HG03520 (cell line): ENCODE results near the gene SUSD3.

Source experiments
- ATAC-seq: cut with Tn5 transposase; IDR thresholded peaks from one replicate; pipeline ENCODE4 v1.9.1; 2021; ENCODE audit warnings: mild to moderate bottlenecking, moderate library complexity; ENCODE audit not compliant: unreplicated experiment

SUSD3 gene

DNA sequence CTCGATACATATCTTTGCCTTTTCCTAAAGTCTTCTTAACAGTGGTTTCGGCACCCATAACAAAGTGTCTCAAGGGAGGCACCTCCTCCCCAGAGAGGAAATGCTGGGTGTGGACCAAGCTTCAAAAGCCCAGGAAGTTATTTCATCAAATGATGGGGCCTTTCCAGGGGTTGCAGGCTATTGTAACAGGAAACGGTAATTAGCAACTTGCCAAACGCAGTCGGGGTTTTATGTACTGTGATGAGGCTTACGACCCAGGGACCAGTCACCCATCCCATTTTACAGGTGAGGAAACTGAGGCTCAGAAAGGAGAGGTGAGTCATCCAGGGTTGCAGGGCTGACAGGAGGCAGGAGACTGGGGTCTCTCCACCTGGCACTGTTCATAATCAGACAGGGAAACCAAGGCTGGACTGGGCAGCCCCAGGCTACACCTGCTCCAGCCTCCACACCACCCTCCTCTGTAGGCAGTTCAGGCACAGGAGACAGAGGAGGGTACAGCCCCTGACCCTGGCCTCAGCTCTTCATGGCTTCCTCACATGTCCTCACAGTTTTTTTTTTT, 30.0 kb upstream of the SUSD3 start:
- ATAC-seq = no peak

DNA sequence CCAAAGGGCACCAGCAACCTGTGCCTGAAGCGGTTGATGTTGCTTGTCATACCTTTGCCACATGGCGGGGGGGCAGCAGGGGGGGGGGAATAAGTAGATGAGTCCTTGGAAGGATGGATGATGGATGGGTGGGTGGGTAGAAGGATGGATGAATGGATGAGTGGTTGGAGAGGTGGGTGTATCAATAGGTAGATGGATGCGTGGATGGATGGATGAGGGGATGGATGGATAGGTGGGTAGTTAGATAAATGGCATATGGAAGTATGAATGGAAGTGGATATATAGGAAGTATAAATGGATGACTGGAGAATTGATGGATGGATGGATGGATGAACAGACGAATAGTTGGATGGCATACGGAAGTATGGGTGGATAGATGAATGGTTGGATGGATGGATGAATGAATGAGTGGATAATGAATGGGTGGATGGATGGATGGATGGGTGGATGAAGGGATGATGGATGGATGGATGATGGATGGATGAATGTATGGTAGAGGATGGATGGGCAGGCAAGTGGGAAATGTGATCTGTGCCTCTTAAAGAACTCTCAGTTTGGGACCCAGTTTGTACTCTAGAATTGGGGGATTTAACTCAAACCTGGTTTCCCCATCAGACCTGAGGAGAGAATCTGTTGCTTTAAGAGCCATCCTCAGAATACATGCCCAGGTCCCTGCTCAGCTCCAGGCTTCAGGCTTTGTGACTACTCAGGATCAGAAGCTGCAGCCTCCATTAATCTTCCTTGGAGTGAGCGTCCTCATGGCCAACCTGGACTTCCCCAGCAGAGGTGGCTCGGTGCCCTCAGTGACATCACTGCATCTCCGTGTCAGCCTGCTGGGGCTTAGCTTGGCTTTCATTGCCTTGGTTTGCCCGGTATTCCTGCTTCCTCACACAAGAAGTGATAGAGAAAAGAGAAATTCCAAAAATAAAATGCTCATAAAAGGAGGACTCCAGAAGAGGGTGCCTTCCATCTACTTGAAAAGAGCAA, 27.6 kb upstream of the SUSD3 start:
- ATAC-seq = no peak

DNA sequence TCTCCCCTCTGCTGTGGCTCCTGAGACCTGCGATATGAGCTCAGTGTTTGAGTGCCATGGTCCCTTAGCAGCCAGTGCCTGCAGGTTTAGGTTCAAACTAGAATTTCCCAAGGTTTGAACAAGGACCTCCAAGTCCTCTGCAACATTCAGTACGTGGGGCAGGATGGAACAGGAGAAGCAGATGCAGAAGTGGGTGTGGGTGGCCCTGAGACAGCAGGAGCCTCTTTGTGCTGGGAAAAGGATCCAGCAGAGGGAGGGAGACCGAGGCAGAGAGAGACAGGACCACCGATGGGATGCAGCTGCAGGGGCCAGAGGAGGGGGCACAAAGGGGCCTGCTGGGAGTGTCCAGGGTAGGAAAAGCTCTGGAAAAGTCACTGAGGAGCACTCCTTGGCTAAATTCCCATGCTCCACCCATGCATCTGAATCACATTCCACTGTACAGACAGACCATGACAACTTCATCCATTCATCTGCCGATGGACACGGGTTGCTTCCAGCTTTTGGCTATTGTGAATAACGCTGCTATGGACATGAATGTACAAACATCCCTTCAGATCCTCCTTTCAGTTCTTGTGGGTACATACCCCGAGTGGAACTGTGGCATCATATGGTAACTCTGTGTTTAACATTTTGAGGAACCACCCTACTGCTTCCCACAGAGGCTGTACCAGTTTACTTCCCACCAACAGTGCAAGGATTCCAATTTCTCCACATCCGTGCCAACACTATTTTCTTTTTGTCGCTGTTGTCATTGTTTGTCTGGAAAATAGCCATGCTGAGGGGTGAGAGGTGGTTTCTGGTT, 26.7 kb upstream of the SUSD3 start:
- ATAC-seq = no peak

DNA sequence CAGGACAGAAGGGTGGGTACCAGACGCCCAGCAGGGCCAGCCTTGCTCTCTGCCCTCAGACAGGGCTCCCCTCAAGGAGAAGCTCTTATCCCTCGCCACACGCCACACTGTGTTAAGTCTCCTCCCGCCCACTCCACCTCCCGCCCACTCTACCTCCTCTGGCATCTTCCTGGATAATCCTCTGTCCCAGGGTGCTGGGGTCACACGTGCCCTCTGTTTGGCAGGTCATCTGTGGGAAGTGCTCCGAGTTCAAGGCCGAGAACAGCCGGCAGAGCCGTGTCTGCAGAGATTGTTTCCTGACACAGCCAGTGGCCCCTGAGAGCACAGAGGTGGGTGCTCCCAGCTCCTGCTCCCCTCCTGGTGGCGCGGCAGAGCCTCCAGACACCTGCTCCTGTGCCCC, 26.0 kb upstream of the SUSD3 start:
- no peak for ATAC-seq

DNA sequence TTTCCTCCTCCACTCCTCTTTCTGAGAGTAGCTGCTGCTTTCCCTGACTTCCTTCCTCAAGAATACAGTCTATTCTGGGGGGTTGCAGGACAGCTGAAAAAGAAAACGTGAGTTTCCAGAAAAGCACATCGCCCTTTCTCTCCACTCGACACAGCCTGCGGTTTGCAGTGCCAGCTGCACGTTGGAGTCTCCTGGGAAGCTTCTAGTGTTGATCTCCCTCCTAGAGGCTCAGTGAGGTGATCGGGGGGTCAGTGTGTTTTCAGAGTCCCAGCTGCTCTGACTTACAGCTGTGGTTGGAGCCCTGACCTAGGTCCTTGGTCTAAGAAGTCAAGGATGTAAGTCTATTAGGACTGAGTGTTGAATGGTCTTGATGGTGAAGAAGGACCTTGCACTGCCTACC, 25.0 kb upstream of the SUSD3 start:
- no peak for ATAC-seq

DNA sequence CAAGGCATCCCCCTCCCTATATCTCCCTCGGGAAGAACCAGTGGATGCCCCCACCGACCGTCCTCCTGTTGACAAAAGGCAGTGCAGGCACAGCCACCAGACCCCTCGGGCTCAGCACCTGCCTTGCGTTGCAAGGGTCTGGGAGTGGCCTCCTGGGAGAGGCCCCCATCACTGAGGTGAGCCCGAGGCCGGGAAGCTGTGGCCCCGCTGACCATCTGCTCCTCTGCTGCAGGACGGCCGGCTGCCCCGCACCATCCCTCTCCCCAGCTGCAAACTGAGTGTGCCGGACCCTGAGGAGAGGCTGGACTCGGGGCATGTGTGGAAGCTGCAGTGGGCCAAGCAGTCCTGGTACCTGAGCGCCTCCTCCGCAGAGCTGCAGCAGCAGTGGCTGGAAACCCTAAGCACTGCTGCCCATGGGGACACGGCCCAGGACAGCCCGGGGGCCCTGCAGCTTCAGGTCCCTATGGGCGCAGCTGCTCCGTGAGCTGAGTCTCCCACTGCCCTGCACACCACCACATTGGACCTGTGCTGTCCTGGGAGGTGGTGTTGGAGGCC, 23.3 kb upstream of the SUSD3 start:
- no peak for ATAC-seq

DNA sequence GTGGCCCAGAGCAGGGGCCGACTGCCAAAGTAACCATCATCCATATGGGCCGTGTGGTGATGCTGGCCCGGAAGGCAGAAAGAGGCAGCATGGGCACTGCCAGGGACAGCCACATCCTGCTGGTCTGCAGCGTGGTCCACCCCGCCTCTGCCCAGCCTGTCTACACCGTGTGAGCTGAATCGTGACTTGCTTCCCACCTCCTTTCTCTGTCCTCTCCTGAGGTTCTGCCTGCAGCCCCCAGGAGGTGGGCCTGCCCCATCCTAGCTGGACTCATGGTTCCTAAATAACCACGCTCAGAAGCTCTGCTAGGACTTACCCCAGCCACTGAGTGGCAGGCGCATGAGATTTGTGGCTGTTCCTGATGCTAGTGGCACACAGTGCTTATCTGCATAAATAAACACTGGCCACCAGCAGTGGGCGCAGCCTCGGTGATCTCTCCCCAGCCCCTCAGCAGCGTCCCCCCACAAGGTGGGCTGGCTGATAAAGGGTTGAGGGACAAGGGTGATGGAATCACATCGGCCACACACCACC, 22.6 kb upstream of the SUSD3 start:
- ATAC-seq = no peak

DNA sequence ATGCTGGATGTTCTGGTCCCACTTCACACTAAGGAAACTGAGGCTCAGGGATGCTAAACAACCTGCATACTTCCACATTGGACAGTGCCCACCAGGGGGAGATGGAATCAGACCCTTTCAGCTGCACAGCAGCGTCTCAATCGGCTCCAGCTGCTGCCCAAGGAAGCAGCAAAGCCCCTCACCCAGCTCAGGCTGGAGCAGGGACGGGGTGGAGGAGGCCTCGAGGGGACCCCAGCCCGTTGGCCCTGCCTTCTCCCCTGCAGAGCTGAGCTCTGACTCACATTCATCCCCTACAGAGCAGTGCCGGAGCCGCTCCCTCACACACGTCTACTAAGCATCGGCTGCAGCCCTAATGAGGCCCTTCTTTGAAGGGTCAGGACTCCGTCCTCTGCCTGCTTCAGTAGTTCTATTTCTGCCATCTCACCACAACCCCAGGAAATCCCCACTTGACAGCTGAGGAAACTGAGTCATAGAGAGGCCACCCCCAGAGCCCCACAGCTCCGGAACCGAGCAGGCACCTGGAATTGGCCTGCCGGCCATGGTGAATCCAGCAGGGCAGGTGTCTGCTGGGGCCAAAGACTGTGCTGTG, 21.5 kb upstream of the SUSD3 start:
- no peak for ATAC-seq

DNA sequence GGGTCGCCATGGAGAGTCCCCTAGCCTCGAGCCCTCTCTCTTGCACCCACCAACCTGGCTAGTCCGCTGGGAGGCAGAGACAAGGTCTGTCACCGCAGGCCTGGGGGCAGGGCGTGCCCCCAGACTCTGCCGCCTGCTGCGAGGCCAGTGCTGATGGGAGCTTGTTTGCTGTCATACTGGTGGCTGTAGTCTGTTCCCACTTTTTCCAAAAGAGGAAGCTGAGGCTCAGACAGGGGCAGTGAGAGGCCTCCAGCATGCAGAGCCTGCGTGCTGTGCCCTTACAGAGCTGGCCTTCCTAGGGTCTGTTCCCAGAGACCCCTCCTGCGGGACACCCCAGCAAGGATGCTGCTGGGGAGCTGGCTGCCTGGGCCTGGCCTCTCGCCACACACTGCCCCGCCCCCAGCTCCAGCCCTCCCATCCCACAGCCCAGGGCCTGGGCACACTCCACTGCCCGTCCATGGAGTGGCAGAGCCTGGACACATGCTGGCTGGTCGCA, 21.0 kb upstream of the SUSD3 start:
- no peak for ATAC-seq

DNA sequence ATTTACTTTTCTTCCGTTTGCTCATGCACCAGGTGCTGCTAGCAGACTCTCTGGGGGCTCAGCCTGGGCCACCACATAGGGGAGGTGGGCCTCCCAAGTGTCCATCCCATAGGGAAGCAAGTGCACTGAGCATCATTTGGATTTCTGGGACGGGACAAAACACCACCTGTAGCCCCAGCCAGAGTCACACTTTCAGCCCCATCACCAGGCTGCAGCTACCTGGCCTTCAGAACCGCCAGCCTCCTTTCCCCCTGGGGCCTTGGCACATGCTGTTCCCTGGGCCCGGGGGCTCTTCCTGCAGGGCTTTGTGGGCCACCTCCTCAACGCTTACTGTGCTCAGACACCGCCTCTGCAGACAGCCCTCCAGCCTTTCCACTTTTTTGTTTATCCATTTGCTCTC, 19.6 kb upstream of the SUSD3 start:
- ATAC-seq = no peak

DNA sequence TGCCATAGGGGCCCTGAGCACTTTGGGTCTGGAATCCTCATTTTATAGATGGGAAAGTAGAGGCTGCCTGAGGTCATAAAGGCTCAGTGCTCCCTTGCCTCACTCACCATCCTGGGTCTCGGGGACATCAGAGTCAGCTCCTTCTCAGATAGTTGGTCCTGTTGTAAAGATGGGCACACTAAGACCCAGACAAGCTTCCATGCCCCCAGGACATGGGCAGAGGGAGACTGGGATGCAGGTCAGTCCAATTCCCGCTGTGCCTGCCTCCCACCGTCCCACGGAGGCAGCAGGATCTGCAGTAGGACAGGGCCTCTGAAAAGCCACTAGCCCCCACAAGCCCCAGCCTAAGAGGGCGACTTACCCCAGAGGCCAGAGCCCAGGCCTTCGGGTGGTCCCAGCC, 19.0 kb upstream of the SUSD3 start:
- no peak for ATAC-seq

DNA sequence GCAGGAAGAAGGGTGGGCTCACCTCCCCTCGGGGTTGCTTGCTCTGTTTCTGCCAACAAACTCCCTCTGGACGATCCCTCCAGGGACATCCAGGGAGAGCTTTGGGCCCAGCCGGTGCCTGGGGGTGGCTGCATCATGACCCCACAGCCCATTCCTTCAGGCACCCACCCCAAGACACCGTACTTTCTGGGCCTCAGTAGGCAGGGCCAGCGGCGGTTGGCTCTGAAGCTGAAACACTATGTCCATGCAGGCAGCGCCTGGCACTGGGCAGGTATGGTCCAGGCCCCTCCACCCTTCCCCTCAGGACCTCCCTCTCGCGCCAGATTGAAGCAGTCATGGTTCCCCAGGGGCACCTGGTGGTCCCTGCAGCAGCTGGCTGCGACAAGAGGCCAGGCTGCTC, 18.5 kb upstream of the SUSD3 start:
- ATAC-seq = no peak

DNA sequence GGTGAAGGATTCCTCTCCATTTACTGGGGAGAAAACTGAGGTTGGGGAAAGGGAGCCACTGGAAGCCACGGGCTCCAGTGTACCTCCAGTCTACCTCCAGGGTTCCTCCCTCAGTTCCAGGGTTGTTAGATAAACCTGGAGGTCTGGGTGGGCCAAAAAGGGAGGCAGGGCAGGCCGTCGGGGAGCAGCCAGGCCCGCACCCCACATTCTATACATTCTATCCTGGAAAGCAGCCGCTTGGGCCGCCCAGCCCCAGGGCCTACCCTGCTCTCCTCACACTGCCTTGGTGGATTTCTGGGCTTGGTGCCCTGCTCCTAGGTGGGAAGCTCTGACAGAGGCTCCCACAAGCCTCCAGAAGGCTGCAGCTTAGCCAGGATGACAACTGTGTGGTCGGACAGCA, 18.1 kb upstream of the SUSD3 start:
- ATAC-seq = no peak

DNA sequence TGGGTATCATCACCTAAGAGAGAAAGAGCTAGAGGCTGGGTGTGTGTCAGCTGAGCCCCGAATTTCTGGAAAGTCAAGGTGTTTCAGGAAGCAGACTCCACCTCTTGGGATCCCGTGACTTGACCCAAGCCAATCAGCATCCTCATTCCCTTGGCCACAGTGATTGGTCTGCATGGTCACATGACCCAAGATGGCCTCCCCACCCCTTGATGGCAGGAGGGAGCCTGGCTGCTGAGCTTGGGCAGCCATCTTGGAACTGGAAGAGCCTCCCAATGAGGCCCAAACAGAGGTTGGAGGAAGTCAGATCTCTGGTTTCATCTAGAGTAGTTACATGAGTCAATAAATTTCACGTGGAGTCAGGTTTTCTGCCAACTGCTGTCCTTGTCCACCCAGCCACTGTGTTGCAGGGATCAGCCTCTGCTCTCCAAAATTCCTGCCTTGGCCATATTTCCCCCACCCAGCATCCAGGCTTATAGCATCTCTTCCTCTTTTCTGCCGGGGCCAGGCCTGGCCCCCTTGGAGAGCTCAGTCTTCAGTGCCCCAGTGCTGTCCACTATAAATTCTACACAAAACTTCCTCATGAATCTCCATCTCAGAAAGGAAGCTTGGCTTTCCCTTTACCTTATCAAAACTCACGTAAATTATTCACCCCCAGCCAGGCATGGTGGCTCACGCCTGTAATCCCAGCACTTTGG, 17.2 kb upstream of the SUSD3 start:
- ATAC-seq = no peak

DNA sequence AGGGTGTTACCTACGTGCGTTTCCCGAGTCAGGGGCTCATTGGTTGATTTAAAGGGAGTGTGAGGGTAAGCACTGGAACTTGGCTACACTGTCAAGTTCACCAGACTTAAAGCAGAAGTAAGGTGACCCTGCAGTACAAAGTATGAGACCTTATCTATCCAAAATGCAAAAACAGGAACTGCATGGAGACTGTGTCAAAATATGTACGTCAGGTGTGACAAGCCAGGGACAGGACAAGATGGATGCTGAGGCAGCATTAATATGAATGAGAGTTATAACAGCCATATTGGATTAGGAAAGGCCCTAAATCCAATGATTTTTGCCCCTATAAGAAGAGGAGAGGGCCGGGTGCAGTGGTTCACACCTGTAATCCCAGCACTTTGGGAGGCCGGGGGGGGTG, 15.4 kb upstream of the SUSD3 start:
- ATAC-seq = no peak

DNA sequence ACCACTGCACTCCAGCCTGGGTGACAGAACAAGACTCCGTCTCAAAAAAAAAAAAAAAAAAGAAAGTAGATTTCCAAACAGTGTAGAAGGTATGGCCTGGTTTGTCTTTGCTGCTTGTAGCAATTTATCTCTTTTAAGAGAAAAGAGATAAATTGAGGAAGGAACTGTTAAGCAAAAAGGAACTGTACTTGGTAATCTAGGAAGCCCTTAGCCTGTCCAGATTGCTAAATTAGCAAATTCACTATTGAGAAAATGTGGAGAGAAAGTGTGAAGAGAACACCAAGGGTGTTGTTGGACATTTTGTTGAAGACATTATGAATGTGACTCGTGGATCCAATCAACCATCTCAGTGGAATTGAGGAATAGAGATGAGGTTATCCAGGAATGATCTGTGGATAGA, 13.0 kb upstream of the SUSD3 start:
- ATAC-seq = no peak

DNA sequence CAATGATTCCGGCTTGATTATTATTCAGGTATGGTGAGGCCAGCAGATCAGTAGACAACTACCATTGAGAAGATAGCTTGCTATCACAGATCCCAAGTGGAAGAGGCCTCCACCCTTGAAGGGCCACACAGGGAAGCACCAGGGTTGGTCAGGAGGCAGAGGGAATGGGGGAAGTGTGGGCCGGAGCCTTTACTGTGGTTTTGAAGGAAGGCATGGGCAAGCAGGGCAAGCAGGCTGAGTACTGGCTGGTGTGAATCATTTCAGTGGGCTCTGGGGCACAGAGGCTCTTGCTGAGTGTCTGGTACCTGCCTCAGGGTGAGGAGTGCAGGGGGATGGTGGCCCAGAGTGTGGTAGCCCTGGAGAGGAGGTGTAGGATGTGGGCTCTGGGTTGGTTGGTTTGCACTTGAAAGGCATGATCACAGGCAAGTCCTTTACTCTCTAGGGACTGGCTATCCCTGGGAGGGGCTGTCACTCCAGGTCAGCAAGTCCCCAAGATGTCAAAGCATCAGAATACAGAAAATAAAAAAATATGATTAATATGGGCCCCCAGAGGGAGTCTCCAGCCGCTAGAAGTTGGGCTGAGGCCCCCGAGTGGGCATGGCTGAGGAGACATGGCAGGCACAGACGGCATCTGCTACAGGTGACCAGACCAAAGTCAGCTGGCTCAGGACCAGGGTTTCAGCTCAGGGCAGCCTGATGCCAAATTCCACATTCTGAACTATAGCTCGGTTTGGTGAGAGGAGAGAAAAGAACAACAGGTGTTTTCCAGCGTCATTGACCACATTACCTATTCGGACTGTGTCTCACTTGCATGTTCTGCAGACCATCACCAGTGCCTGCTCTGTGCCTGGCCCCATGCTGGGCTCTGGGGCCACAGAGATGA, 9.7 kb upstream of the SUSD3 start:
- ATAC-seq = no peak

DNA sequence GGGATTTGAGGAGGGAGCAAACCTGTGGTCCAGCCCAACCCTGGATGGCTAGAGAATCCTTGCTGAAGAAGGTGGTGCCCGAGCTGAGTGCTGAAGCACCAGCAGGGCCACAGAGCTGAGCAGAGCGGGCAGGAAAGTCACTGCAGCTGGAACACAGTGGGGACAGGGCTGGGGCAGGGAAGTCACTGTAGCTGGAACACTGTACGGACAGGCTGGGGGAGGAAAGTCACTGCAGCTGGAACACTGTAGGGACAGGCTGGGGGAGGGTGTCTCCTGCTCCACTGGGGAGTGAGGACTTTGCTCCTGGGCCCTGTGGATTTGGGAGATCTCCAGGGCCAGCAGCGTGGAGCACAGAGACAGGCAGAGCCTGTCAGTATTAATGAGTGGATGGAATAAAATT, 9.0 kb upstream of the SUSD3 start:
- no peak for ATAC-seq

DNA sequence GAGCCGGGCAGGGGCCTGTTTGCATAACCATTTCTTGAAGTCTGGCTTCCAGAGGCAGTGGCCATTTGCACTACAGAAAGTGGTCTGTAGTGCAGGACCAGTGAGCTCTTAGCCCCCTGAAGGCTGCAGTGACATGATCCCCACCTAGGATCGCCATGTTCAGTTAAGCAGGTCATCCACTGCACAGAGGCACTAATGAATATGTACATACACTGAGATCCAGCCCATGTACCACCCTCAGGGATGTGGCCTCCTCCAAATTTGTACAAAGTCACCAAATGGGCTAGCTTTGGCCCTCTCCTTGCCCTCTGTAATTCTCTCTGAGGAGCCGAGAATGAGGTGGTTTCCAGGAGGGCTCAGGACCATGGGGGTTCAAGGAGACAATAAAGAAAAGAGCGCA, 8.3 kb upstream of the SUSD3 start:
- ATAC-seq = no peak
